ENCODE data around the gene MACF1. TPM values are rescaled to one million over a fixed set of nuclear protein-coding genes. Genes with fewer than 3 reads are reported as not detected.

The MACF1 gene
- total RNA-seq, 1 donor from 2014 or later: 657 TPM

- TF ChIP-seq, protein P1, sequence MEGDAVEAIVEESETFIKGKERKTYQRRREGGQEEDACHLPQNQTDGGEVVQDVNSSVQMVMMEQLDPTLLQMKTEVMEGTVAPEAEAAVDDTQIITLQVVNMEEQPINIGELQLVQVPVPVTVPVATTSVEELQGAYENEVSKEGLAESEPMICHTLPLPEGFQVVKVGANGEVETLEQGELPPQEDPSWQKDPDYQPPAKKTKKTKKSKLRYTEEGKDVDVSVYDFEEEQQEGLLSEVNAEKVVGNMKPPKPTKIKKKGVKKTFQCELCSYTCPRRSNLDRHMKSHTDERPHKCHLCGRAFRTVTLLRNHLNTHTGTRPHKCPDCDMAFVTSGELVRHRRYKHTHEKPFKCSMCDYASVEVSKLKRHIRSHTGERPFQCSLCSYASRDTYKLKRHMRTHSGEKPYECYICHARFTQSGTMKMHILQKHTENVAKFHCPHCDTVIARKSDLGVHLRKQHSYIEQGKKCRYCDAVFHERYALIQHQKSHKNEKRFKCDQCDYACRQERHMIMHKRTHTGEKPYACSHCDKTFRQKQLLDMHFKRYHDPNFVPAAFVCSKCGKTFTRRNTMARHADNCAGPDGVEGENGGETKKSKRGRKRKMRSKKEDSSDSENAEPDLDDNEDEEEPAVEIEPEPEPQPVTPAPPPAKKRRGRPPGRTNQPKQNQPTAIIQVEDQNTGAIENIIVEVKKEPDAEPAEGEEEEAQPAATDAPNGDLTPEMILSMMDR (IDR thresholded peaks at IDR 0.05; ENCODE audit: partially characterized antibody, unreplicated experiment): no peak
- DNase-seq: no peak
- Mint-ChIP-seq H3K27me3 (ENCODE audit: unreplicated experiment) (no peaks in the 10 kb centered on the region), H3K4me1 (ENCODE audit: low read depth, unreplicated experiment) (peaks cover 3% of the 10 kb centered on the region), H3K9me3 (ENCODE audit: unreplicated experiment) (peaks cover 2% of the 10 kb centered on the region), H3K4me3 (ENCODE audit: unreplicated experiment) (no peak overlapping the region), H3K36me3 (ENCODE audit: unreplicated experiment) (no peaks in the 10 kb centered on the region), H3K27ac (ENCODE audit: unreplicated experiment) (no peak overlapping the region)
Measured at GRCh38 chr1:39531526-39531925, 327.0 kb downstream of the MACF1 start.

- peaks cover 2% of the 10 kb centered on the region for H3K9me3 Mint-ChIP-seq (ENCODE audit: unreplicated experiment)
- H3K4me1 Mint-ChIP-seq (ENCODE audit: low read depth, unreplicated experiment): peaks cover 3% of the 10 kb centered on the region
- H3K4me3 Mint-ChIP-seq (ENCODE audit: unreplicated experiment): no peak overlapping the region
- H3K36me3 Mint-ChIP-seq (ENCODE audit: unreplicated experiment): peaks cover 2% of the 10 kb centered on the region
- peaks cover under 1% of the 10 kb centered on the region for H3K27me3 Mint-ChIP-seq (ENCODE audit: unreplicated experiment)
- no peak for DNase-seq
- no peak overlapping the region for H3K27ac Mint-ChIP-seq (ENCODE audit: unreplicated experiment)
- TF ChIP-seq, protein P1 (IDR thresholded peaks at IDR 0.05; ENCODE audit: partially characterized antibody, unreplicated experiment): no peak
Measured at GRCh38 chr1:39533442-39533841, 328.9 kb downstream of the MACF1 start.

Other genes starting within 250 kb of the MACF1 start
- gene AKIRIN1, start 213.4 kb upstream of the MACF1 start, total RNA-seq (ENCODE audit: unreplicated experiment): 95.5 TPM
- 320 TPM for gene NDUFS5, start 178.3 kb upstream of the MACF1 start, total RNA-seq (ENCODE audit: unreplicated experiment)